HEK293 (cell line): ENCODE results near the gene GLB1L.

Experiments
- CTCF ChIA-PET: fragments of 350-600 bp; formaldehyde crosslinking; extraction: SDS; loops from one replicate; lab custom pipeline; 2021; ENCODE audit warnings: antibody characterized with exemption; lab: Yijun Ruan, JAX
- POLR2A ChIA-PET: fragments of 300-600 bp; formaldehyde crosslinking; extraction: SDS; loops from one replicate; lab custom pipeline; 2020; ENCODE audit warnings: antibody characterized with exemption, inconsistent platforms; lab: Yijun Ruan, JAX
- H3K27ac ChIP-seq: fragments of 200-500 bp; sonication (Bioruptor generic); 2 replicates; pipeline ENCODE4 v1.5.1; 2014; ENCODE audit warnings: low read depth, low read length, control low read depth, inconsistent platforms; ENCODE audit errors: extremely low read depth
- H3K36me3 ChIP-seq, 2 experiments: fragments of 200-500 bp in 1 of 2; sonication (Bioruptor generic) in 1 of 2; 1 replicate in 1 of 2; 2 replicates in 1 of 2; pipeline ENCODE4 v1.5.1; 2014 to 2017; ENCODE audit warnings: inconsistent platforms in 2 of 2, low read length in 2 of 2; ENCODE audit not compliant: control insufficient read depth in 2 of 2, insufficient read depth in 1 of 2
- H3K4me1 ChIP-seq: fragments of 200-500 bp; sonication (Bioruptor generic); 2 replicates; pipeline ENCODE4 v1.5.1; 2014; ENCODE audit warnings: mild to moderate bottlenecking, low read length, inconsistent platforms; ENCODE audit not compliant: control insufficient read depth, insufficient read depth
- H3K4me3 ChIP-seq: 2 replicates; pipeline ENCODE4 v1.5.1; 2011; ENCODE audit warnings: low read depth, mild to moderate bottlenecking, control low read depth, low read length, moderate library complexity
- H3K9me3 ChIP-seq: fragments of 200-500 bp; sonication (Bioruptor generic); 2 replicates; pipeline ENCODE4 v1.5.1; 2014; ENCODE audit warnings: low read depth, low read length, inconsistent platforms; ENCODE audit not compliant: control insufficient read depth, insufficient read depth
- BCL11B ChIP-seq: fragments of 450-650 bp; formaldehyde crosslinking; IDR thresholded peaks from 2 replicates; pipeline ENCODE4 v1.5.1; 2016; ENCODE audit warnings: low read depth, missing biosample characterization, missing genetic modification characterization
- HOXA7 ChIP-seq: sonication (generic); formaldehyde crosslinking; IDR thresholded peaks from 2 replicates; pipeline ENCODE4 v1.8.1; 2022; ENCODE audit warnings: missing genetic modification reagents, borderline replicate concordance
- MYNN ChIP-seq: fragments of 450-650 bp; formaldehyde crosslinking; IDR thresholded peaks from 2 replicates; pipeline ENCODE4 v1.5.1; 2016; ENCODE audit warnings: missing biosample characterization, missing genetic modification characterization, borderline replicate concordance
- SCRT2 ChIP-seq: fragments of 450-650 bp; formaldehyde crosslinking; IDR thresholded peaks from 2 replicates; pipeline ENCODE4 v1.5.1; 2016; ENCODE audit warnings: missing biosample characterization, missing genetic modification characterization
- ZFP69B ChIP-seq: fragments of 450-650 bp; formaldehyde crosslinking; IDR thresholded peaks from 2 replicates; pipeline ENCODE4 v1.5.1; 2016; ENCODE audit warnings: missing biosample characterization, missing genetic modification characterization
- ZNF19 ChIP-seq: fragments of 450-650 bp; formaldehyde crosslinking; IDR thresholded peaks from 2 replicates; pipeline ENCODE4; 2016; ENCODE audit warnings: missing biosample characterization, missing genetic modification characterization, low read depth
- ZNF2 ChIP-seq: fragments of 450-650 bp; formaldehyde crosslinking; IDR thresholded peaks from 2 replicates; pipeline ENCODE4 v1.5.1; 2016; ENCODE audit warnings: missing biosample characterization, missing genetic modification characterization
- ZNF324 ChIP-seq: fragments of 450-650 bp; formaldehyde crosslinking; IDR thresholded peaks from 2 replicates; pipeline ENCODE4 v1.5.1; 2016; ENCODE audit warnings: missing biosample characterization, missing genetic modification characterization
- ZNF513 ChIP-seq: fragments of 450-650 bp; IDR thresholded peaks from 2 replicates; pipeline ENCODE4 v1.5.1; 2018; ENCODE audit warnings: missing biosample characterization, missing genetic modification characterization
- ZNF521 ChIP-seq: fragments of 450-650 bp; formaldehyde crosslinking; IDR thresholded peaks from 2 replicates; pipeline ENCODE4 v1.5.1; 2017; ENCODE audit warnings: missing biosample characterization, mild to moderate bottlenecking, missing genetic modification characterization
- ZNF530 ChIP-seq: fragments of 450-650 bp; formaldehyde crosslinking; IDR thresholded peaks from 2 replicates; pipeline ENCODE4 v1.5.1; 2016; ENCODE audit warnings: low read depth, missing biosample characterization, missing genetic modification characterization
- ZNF560 ChIP-seq: fragments of 450-650 bp; formaldehyde crosslinking; IDR thresholded peaks from 2 replicates; pipeline ENCODE4 v1.5.1; 2017; ENCODE audit warnings: missing biosample characterization, missing genetic modification characterization, borderline replicate concordance
- TF ChIP-seq, protein P1 (sequence below): fragments of 450-650 bp; formaldehyde crosslinking; IDR thresholded peaks from 2 replicates; pipeline ENCODE4 v1.5.1; 2016; ENCODE audit warnings: missing biosample characterization, missing genetic modification characterization

Gene GLB1L

GRCh38 chr2:219281588-219281987, 36.3 kb upstream of the GLB1L start:
- CTCF ChIA-PET, result interaction anchor here (0.7 to 15.0 kb wide), 3 partner anchors 15 to 159 kb away, joined by 4 to 297 read pairs (median 6); no protein-coding TSS in a partner anchor

GRCh38 chr2:219280651-219281050, 35.4 kb upstream of the GLB1L start:
- Histone ChIP-seq H3K27ac (no peak overlapping the region), H3K4me3 (no peak overlapping the region), H3K9me3 (no peaks in the 10 kb centered on the region), H3K36me3 (peaks cover 0 to 54% of the 10 kb centered on the region in 2 experiments; a peak in 1 of 3 replicates), H3K4me1 (peaks cover 6% of the 10 kb centered on the region)
- no peak for TF ChIP-seq ZNF521 (tag by site-specific recombination)
- TF ChIP-seq HOXA7 (CRISPR knock-in tag), result no peak
- no peak for TF ChIP-seq ZNF19
- CTCF ChIA-PET, result interaction anchor here (0.6 to 15.0 kb wide), 4 partner anchors 16 to 110 kb away, joined by 4 to 297 read pairs (median 5); no protein-coding TSS in a partner anchor
- POLR2A ChIA-PET, result interaction anchor here (1.3 kb wide), 1 partner anchor 14 kb away, joined by 4 read pairs; no protein-coding TSS in a partner anchor

More at GRCh38 chr2:219281588-219281987, 36.3 kb upstream of the GLB1L start:
- Histone ChIP-seq H3K36me3 (peaks cover 0 to 60% of the 10 kb centered on the region in 2 experiments; a peak in 1 of 3 replicates), H3K27ac (no peak overlapping the region), H3K4me3 (no peak overlapping the region), H3K4me1 (peaks cover 6% of the 10 kb centered on the region), H3K9me3 (no peaks in the 10 kb centered on the region)
- TF ChIP-seq, protein P1, sequence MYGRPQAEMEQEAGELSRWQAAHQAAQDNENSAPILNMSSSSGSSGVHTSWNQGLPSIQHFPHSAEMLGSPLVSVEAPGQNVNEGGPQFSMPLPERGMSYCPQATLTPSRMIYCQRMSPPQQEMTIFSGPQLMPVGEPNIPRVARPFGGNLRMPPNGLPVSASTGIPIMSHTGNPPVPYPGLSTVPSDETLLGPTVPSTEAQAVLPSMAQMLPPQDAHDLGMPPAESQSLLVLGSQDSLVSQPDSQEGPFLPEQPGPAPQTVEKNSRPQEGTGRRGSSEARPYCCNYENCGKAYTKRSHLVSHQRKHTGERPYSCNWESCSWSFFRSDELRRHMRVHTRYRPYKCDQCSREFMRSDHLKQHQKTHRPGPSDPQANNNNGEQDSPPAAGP (tag by site-specific recombination), result peak; percentile 43; the same call in 1 of the 2 replicates
- no peak for TF ChIP-seq ZFP69B
- no peak for TF ChIP-seq ZNF530 (tag by site-specific recombination)
- TF ChIP-seq ZNF2 (tag by site-specific recombination), result no peak
- no peak for TF ChIP-seq MYNN (tag by site-specific recombination)
- TF ChIP-seq BCL11B (tag by site-specific recombination), result no peak
- POLR2A ChIA-PET, result interaction anchor here (1.3 kb wide), 1 partner anchor 13 kb away, joined by 4 read pairs; no protein-coding TSS in a partner anchor

DNA sequence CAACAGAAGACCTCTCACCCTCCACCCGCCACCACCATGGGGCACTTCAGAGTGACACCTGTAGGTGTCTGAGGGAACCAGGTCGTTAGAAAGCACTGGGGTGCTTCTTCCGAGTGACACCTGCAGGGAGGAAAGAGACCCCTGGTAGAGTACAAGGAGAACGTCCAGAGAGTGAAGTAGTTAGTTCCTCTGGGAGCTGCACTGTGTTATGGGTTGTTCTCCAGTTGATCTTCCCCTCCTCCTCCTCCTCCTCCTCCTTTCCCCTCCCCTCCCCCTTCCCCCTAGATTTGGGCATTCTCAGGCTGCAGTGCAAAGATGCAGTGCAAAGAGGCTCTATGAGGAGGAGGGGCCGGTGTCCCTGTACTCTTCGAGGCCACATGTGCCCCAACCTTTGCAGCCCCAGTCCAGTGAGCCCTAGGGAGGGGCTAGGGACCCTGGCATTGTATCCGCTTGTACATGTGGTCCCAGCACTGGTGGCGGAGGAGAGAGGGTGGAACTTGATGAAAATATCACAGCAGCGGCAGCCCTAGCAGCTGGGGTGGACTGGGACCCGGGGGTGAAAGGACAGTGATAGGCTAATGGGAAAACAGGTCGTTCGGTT, 34.8 kb upstream of the GLB1L start:
- Histone ChIP-seq H3K27ac (peak overlapping the region; percentile 67; the same call in 1 of the 2 replicates), H3K4me3 (peak overlapping the region; percentile 54), H3K9me3 (no peaks in the 10 kb centered on the region), H3K4me1 (peaks cover 6% of the 10 kb centered on the region), H3K36me3 (peaks cover 0 to 48% of the 10 kb centered on the region in 2 experiments; a peak in 1 of 3 replicates)
- CTCF ChIA-PET, result interaction anchor here (0.7 to 15.0 kb wide), 4 partner anchors 16 to 151 kb away, joined by 3 to 297 read pairs (median 6); no protein-coding TSS in a partner anchor
- POLR2A ChIA-PET, result interaction anchor here (0.5 to 1.8 kb wide), 6 partner anchors 12 to 291 kb away, joined by 3 to 18 read pairs (median 8); partner anchors contain the start of genes ABCB6, GLB1L, OBSL1 and STK16
- TF ChIP-seq SCRT2 (tag by site-specific recombination), result peak; percentile 92
- no peak for TF ChIP-seq ZNF530 (tag by site-specific recombination)
- TF ChIP-seq ZNF513, result peak; percentile 53
- no peak for TF ChIP-seq ZNF560 (tag by site-specific recombination)
- TF ChIP-seq ZNF324, result no peak
